NCI-H524 (cell line): Measurements from ENCODE around the gene NOL4L.
"Not testable (repeated sequence)": the region's sequence is repeated elsewhere in the genome, so short reads cannot be mapped to it uniquely, and the experiment has no call there.

Experiments used
- DNase-seq, 2 experiments: peaks; one replicate each; lab custom pipeline; 2025; lab: John Stamatoyannopoulos, UW

NOL4L gene

GRCh38 chr20:32507998-32508774 is 76.9 kb downstream of the NOL4L start:
- DNase-seq = no peak

GRCh38 chr20:32506721-32507120 is 78.4 kb downstream of the NOL4L start:
- DNase-seq = no peak

DNA sequence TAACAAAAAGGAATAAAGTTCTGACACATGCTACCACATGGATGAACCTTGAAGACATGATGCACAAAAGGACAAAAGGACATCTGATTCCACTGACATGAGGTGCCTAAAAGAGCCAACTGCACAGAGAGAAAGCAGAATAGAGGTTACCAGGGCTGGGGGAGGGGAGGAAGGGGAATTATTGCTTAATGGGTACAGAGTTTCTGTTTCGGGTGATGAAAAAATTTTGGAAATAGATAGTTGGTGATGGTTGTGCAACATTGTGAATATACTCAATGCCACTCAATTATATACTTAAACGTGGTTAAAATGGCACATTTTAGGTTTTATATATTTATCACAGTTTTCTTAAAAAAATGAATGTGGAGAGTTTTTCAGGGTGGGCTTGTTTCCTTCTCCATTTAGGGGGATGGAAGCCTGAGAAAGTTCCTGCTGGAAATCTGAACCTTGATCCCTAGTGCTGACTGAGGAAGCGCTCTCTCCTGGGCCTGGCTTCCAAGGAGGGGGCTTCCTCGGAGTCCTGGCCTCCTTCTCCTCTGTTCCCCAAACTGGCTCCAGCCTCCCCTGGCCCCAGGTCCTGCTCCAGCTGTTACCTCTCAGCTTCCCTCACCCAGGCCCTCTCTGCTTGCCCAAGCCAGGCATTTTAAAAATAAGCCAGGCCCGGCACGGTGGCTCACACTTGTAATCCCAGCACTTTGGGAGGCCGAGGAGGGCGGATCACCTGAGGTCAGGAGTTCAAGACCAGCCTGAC is 79.2 kb downstream of the NOL4L start:
- no peak for DNase-seq

DNA sequence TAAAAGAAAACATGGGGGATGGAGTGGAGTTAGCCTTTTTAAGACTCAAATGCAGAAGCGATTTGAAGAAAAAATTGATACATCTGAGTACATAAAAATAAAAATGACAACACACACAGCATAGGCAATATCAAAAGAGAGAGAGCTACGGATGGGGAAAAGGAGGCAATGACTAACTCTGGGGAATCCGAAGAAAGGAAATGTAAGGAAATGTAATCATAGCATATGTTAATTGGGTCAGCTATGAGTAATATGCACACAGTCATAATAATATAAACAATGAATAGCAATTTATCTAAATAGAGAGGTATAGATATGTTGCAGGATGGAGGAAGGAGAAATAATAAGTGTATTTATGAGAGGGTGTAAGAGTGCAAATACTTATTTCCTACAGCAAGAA is 83.4 kb downstream of the NOL4L start:
- DNase-seq = no peak

DNA sequence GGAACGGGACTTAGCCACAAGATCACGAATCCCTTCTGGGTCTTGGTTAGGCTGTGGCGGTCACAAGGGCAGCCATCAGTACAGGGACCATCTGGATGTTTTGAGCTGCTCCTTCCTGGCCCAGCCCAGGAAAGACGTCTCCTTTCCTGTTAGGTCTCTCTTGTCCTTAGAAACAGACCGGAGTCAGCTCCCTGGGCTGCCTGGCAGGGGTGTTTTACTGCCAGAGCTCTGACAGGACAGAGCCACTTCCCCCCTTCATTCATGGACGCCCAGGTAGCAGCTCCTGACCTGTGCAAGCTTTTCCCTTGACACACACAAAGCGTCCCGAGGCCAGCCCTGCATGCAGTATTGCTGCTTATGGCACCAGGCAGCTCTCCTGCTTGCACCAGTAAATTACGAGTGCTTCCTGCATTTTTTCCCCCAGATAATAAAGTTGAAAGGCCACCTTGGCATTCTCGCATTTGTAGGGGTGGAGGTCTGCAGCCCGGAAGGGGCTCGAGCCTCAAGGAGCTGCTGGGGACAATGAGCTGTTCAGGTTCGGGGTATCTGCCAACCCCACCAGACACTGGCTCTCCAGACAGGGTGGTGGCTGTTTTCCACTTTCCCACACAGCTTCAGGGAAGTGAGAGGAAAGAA is 87.4 kb downstream of the NOL4L start:
- DNase-seq = no peak

DNA sequence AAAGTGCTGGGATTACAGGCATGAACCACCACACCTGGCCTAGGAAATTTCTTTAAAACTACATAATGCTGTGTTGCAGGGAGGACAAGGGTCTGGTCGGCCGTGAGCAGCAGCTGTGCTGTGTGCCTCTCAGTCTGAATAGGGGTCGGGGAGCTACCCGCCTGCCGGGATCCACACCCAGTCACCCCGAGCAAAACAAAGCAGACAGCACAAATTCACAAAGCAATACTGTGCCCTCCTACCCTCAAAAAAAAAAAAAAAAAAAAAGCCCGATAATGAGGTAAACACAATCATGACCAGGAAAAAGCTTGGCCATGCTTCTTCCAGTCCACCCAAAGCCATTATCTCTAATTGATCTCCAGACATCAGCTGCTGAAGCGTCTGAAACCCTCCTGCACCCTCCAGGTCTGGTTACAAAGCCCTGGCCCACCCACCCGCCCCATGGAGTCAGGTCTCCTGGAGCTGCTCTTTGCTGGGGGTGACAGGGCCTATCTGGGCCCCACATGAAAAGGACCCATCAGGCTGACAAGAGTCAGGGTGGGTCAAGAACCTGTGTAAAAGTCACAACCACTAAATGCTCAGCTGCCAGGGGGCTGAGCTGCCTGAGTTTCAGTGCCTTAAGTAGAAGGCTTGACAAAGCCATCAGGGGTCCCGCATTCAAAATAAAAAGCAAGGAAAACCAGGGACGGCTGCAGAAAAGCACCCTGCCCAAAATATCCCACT is 88.2 kb downstream of the NOL4L start:
- no peak for DNase-seq

DNA sequence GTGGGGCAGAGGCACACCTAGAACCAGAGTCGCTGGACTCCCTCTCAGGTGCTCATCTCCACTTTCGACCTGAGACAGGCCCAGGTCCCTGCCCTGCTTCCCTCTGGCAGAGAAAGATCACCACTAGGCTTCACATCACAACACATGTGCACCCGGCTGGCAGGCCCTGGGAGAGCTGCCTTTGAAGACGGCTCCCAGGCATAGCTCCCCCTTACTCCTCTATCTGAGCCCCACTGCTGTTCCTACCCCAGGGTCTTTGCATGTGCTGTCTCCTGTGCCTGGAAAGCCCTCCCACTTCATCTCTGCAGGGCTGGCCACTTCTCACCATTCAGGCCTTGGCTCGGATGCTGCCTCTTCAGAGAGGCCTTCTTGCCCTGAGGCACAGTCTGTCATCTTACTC is 89.2 kb downstream of the NOL4L start:
- no peak for DNase-seq

- DNase-seq = no peak
These were observed 89.9 kb downstream of the NOL4L start for GRCh38 chr20:32495217-32495565.

- peak in 1 of 2 experiments; percentile 25 for DNase-seq
These were observed 90.5 kb downstream of the NOL4L start for GRCh38 chr20:32494483-32495216.

DNA sequence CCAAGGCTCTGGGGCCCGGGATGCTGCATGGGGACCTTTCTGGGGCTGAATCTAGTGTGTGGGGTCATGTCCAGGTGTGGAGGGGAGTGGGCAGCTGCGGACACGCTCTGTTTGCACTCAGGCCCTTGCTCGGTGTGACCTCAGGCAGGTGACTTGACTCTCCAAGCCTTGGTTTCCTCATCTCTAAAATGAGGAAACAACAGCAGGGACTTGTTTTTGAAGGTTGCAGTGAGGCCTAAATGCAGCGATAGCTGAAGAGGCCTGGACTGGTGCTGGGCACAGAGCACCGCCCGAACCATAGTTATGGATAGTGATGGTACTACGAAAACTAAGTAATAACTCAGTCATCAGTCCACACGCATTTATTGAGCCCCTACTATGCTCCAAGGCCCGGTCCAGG is 91.8 kb downstream of the NOL4L start:
- DNase-seq = no peak

GRCh38 chr20:32491764-32492151 is 93.4 kb downstream of the NOL4L start:
- DNase-seq = not testable (repeated sequence)

DNA sequence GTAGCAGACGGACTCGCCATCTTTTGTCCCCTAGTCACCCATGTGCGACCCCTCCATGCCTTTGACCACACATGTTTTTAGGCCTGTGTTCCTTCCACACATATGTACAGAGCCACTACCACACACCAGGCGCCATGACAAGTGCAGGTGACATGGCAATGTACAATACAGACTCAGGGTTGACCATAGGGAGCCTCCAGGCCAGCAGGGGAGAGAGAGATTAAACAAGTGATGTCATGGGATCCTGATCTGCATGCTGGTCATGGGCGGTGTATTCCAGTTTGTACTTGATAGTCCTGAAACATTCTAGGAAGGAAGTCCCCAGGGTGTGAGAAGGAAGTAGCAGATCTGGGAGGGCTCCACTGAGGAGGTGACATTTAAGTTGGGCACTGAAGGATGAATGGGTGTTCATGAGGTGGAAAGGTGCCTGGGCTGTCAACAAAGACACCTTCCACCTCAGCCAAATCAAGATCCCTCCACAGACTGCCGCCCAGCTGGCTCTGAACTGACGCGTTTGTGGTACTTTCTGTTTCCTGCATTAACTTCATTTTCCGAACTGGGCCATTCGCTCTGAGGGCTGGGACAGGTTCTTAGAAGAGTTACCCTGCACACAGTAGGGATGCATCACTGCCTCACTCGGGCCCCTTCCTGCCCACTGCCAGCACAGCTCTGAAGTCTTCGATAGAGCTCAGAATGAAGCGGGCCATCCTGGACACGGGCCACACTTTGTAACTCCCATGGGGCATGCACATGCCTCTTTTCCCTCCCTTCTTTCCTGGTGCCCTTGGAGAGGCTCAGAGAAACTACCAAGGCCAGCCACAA is 94.0 kb downstream of the NOL4L start:
- no peak for DNase-seq

DNA sequence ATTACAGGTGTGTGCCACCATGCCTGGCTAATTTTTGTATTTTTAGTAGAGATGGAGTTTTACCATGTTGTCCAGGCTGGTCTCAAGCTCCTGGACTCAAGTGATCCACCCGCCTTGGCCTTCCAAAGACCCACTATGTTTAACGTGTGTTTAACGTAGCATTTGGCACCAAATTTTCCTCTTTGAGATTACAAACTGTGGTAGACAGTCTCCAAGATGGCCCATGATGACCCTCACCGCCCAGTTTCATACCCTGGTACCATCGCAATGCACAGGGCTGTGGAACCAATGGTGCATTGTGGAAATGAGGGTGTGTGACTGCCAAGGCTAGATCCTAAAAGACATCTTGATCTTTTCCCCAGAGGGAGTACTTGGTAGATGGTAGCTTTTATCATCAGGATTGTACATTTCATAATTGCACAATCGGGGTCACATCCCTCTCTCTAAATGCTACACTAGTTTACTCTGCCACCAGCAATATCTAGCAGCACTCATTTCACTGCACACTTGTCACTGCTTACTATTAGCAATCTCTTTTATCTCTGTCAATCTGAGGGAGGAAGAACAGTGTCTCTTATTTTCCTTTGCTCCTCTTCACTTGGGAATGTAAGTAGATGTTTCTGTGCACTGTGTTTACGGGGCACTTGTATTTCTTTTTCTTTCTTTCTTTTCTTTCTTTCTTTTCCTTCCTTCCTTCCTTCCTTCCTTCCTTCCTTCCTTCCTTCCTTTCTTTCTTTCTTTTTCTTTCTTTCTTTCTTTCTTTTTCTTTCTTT is 96.9 kb downstream of the NOL4L start:
- no peak for DNase-seq

DNA sequence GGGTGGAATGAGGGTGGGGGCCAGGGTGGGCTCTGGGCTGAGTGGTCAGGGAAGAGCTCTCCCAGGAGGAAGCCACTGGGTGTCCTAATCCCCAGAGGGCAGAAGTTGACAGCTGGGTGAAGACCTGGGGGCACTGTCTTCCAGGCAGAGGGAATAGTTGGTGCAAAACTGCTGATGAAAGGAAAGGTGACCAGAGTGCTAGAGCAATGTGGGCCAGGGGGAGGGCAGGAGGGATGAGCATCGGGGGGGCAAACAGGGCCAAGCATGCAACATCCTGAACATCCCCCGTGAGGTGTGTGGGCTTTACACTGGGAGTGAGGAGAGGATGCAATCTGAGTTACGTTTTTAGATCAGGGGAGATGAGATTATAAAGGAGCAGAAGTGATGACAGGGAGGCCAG is 97.8 kb downstream of the NOL4L start:
- no peak for DNase-seq

GRCh38 chr20:32485770-32486478 is 99.2 kb downstream of the NOL4L start:
- no peak for DNase-seq

- DNase-seq = peak; percentile 63 to 74
These were observed 100.0 kb downstream of the NOL4L start for GRCh38 chr20:32484958-32485769.

DNA sequence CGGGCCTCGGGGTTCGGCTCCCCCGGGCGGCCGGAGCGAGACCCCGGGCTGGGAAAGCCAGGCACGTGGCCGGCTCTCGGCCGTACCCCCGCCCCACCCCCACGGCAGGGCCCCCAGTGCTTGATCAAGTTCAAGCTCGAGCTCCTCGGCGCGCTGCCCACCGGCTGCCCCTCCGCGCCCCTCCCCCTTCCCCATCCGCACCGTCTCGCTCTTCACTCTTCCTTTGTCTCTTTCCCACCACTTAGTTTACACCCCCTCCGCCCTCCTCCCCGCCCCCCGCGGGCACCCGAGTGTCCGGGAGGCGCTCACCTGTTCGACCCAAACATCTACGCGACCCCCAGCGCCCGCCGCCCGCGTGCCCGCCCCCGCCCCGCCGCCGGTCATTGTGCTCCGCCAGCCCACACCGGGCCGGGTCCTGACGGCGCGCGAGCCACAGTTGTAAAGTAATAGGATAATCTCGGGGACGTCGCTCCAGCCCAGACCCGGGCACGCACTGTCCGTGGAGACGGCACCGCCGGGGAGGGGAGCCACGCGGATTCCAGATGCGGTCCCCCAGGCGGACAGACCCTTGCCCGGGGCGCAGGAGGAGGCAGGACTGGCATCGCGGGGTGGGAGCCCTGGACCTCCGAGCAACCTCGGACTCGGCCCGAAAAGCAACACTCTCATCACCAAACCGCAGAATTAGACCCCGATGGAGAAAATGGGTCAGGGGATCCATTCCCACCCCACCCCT is 100.7 kb downstream of the NOL4L start:
- peak; percentile 47 to 56 for DNase-seq
